Type B pancreatic cell (in vitro differentiated cells): ENCODE data around the gene USP47. TPM values are rescaled to one million over a fixed set of nuclear protein-coding genes. Genes with fewer than 3 reads are reported as not detected.

Experiments
- DNase-seq: peaks from one replicate; pipeline ENCODE4 v3.0.0; 2021; ENCODE audit warnings: mixed read lengths; ENCODE audit not compliant: unreplicated experiment; ENCODE audit errors: extremely low spot score
- H3K27ac Mint-ChIP-seq: 2 replicates; pipeline ENCODE4 v1.8.0; 2021; ENCODE audit warnings: mild to moderate bottlenecking, mixed read lengths
- H3K27me3 Mint-ChIP-seq: 2 replicates; pipeline ENCODE4 v1.8.0; 2021; ENCODE audit warnings: mixed read lengths
- H3K36me3 Mint-ChIP-seq: 2 replicates; pipeline ENCODE4 v1.8.0; 2021; ENCODE audit warnings: mixed read lengths
- H3K4me1 Mint-ChIP-seq: one replicate; pipeline ENCODE4 v1.8.0; 2021; ENCODE audit warnings: mixed read lengths; ENCODE audit not compliant: unreplicated experiment
- H3K4me3 Mint-ChIP-seq: 2 replicates; pipeline ENCODE4 v1.8.0; 2021; ENCODE audit warnings: mild to moderate bottlenecking, mixed read lengths
- H3K9me3 Mint-ChIP-seq: 2 replicates; pipeline ENCODE4 v1.8.0; 2021; ENCODE audit warnings: mixed read lengths
- total RNA-seq: library from RNA; stranded (reverse); gene quantifications from 2 replicates; pipeline ENCODE4 v1.2.1, GENCODE V29; 2021; ENCODE audit warnings: low replicate concordance
- TF ChIP-seq, protein P1 (sequence below): fragments of 200-600 bp; sonication (generic); conservative IDR thresholded peaks from 2 replicates; pipeline ENCODE4 v1.5.0; 2021; ENCODE audit warnings: antibody characterized with exemption, mild to moderate bottlenecking

The USP47 gene
- total RNA-seq, 1 donor from 2014 or later = 54.4 TPM

DNA sequence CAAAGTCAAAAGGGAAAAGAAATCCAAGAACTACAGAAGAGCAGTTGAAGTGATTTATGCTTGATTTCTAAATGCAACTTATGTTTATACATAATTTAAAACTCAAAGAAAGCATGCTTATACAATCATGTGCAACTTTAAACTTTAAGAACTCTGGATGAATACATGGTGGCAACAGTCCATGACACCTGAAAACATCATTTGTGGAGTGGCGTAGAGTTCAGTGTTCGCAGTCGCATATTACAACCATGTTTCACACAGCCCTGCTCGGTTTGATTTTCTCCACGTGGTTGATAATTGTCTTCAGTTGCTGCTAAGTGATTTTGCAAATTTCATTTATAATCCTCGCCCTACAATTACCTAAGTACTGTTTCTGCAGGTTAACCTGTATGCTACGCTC is 121.3 kb downstream of the USP47 start:
- Mint-ChIP-seq H3K27ac (no peak overlapping the region), H3K9me3 (no peaks in the 10 kb centered on the region), H3K4me1 (peaks cover 13% of the 10 kb centered on the region), H3K27me3 (no peaks in the 10 kb centered on the region), H3K4me3 (no peak overlapping the region), H3K36me3 (peaks cover 10% of the 10 kb centered on the region)
- TF ChIP-seq, protein P1, sequence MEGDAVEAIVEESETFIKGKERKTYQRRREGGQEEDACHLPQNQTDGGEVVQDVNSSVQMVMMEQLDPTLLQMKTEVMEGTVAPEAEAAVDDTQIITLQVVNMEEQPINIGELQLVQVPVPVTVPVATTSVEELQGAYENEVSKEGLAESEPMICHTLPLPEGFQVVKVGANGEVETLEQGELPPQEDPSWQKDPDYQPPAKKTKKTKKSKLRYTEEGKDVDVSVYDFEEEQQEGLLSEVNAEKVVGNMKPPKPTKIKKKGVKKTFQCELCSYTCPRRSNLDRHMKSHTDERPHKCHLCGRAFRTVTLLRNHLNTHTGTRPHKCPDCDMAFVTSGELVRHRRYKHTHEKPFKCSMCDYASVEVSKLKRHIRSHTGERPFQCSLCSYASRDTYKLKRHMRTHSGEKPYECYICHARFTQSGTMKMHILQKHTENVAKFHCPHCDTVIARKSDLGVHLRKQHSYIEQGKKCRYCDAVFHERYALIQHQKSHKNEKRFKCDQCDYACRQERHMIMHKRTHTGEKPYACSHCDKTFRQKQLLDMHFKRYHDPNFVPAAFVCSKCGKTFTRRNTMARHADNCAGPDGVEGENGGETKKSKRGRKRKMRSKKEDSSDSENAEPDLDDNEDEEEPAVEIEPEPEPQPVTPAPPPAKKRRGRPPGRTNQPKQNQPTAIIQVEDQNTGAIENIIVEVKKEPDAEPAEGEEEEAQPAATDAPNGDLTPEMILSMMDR = no peak
- no peak for DNase-seq

DNA sequence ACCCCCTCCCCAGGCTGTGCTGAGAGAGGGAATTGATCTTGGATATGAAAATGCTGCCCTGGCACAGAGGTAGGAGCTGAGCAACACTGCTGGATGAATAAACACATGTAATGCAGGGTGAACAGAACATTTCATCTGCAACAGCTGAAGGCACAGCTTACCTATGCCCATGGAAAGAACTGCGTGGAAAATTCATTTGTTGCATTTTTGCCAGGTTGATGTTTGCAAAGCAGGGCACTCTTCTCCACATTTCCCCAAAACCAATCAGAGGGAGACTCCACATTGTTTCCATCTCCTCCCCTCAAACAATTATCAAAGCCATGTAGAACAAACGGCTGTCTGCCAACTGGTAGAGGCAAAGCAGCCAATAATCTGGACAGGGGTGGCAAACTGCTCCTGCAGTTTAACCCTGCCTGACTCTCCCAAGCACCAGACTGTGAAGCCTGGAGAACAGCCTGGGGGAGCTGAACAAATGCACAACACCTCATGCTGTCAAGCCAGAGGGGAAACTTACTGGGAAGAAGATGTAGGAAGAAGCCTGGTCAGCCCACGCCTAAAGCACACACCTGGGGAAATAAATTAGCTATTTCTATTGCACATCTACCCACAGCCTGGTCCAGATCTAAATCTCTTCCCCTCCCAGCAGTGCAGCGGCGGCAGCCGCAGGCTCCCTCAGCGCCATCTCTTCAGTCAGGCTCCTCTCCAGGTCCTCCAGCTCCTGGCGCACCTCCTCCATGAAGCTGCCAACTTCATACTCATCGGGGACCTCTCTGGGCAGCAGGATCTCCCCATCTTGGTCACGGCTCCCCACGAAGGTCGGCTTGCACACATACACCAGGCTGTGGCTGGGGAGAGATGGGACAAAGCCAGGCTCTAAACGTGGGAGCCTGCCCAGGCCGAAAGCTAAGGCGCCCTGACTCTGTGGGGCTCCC is 122.3 kb downstream of the USP47 start:
- Mint-ChIP-seq H3K9me3 (no peaks in the 10 kb centered on the region), H3K4me1 (peaks cover 17% of the 10 kb centered on the region), H3K4me3 (no peak overlapping the region), H3K27ac (no peak overlapping the region), H3K27me3 (no peaks in the 10 kb centered on the region), H3K36me3 (peaks cover 10% of the 10 kb centered on the region)
- DNase-seq = peak; percentile 63
- TF ChIP-seq, protein P1 = no peak

- no peak for DNase-seq
- TF ChIP-seq, protein P1 = no peak
- peaks cover 17% of the 10 kb centered on the region for H3K4me1 Mint-ChIP-seq
- no peak overlapping the region for H3K27ac Mint-ChIP-seq
- no peaks in the 10 kb centered on the region for H3K27me3 Mint-ChIP-seq
- peaks cover 10% of the 10 kb centered on the region for H3K36me3 Mint-ChIP-seq
- H3K4me3 Mint-ChIP-seq = no peak overlapping the region
- no peaks in the 10 kb centered on the region for H3K9me3 Mint-ChIP-seq
Measured at GRCh38 chr11:11964774-11965150, 123.0 kb downstream of the USP47 start.

- no peaks in the 10 kb centered on the region for H3K9me3 Mint-ChIP-seq
- TF ChIP-seq, protein P1 = no peak
- DNase-seq = peak; percentile 50
- H3K36me3 Mint-ChIP-seq = peaks cover 13% of the 10 kb centered on the region
- peaks cover 21% of the 10 kb centered on the region for H3K4me1 Mint-ChIP-seq
- H3K4me3 Mint-ChIP-seq = no peak overlapping the region
- H3K27ac Mint-ChIP-seq = no peak overlapping the region
- H3K27me3 Mint-ChIP-seq = no peaks in the 10 kb centered on the region
Measured at GRCh38 chr11:11965192-11965591, 123.4 kb downstream of the USP47 start.

DNA sequence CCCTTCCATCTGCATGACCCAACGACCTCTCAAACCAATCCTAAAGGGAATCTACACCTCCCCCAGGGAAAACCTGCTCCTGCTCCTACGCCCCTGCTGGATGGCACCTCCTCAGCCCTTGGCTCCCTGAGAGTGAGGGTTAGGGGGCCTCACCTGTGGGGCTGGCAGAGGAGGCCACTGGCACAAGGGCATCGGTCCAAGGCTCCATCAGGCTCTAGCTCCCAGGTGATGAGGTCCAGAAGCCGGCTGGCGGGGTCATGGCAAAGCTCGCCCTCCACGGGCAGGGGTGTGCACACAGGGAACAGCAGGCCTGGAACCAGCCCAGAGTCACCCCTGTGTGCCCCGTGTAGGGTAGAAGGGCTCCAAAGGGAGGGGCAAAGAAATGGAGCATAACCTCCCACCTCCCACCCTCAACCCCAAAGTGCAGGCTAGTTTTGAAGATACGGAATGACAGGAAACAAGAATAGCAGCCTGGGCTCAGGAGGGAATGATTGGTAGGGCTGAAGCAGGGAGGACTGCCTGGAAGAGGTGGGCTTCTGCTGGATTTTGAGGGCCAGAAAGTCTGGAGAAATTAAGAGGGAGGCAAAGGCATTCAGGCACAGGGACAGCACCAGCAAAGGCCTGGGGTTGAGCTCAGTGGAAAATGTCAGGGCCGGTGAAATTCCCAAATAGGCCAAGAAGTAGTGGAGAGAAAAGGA is 124.0 kb downstream of the USP47 start:
- no peaks in the 10 kb centered on the region for H3K27me3 Mint-ChIP-seq
- H3K4me1 Mint-ChIP-seq = peaks cover 19% of the 10 kb centered on the region
- peaks cover 14% of the 10 kb centered on the region for H3K36me3 Mint-ChIP-seq
- no peak overlapping the region for H3K27ac Mint-ChIP-seq
- DNase-seq = peak; percentile 51
- H3K9me3 Mint-ChIP-seq = no peaks in the 10 kb centered on the region
- no peak overlapping the region for H3K4me3 Mint-ChIP-seq
- TF ChIP-seq, protein P1 = no peak
